Calu3 (cell line): ENCODE results near the gene DPYSL3. TPM values are rescaled to one million over a fixed set of nuclear protein-coding genes. Genes with fewer than 3 reads are reported as not detected.

Experiments used
- BruUV-seq: library from RNA; stranded (reverse); fragments of 400-500 nt; replicated peaks from 2 replicates; lab custom pipeline; 2021; lab: Mats Ljungman, UMichigan
- CTCF ChIA-PET: fragments of 300-600 bp; sonication (Branson Sonifier 250); formaldehyde crosslinking; loops from one replicate; lab custom pipeline; 2022; ENCODE audit warnings: antibody characterized with exemption; lab: Charles Lee
- DNase-seq: peaks from one replicate; pipeline ENCODE4 v3.0.0; 2022
- H3K27ac Mint-ChIP-seq: one replicate; pipeline ENCODE4 v1.8.0; 2022; ENCODE audit warnings: mixed read lengths; ENCODE audit not compliant: unreplicated experiment
- H3K27me3 Mint-ChIP-seq: one replicate; pipeline ENCODE4 v1.8.0; 2022; ENCODE audit warnings: mixed read lengths; ENCODE audit not compliant: unreplicated experiment
- H3K36me3 Mint-ChIP-seq: one replicate; pipeline ENCODE4 v1.8.0; 2022; ENCODE audit warnings: mild to moderate bottlenecking, moderate library complexity, mixed read lengths; ENCODE audit not compliant: insufficient read depth, unreplicated experiment
- H3K4me1 Mint-ChIP-seq: one replicate; pipeline ENCODE4 v1.8.0; 2022; ENCODE audit warnings: mild to moderate bottlenecking, low read depth, mixed read lengths; ENCODE audit not compliant: unreplicated experiment
- H3K4me3 Mint-ChIP-seq: one replicate; pipeline ENCODE4 v1.8.0; 2022; ENCODE audit warnings: mild to moderate bottlenecking, low read depth, moderate library complexity, mixed read lengths; ENCODE audit not compliant: unreplicated experiment
- H3K9me3 Mint-ChIP-seq: one replicate; pipeline ENCODE4 v1.8.0; 2022; ENCODE audit warnings: low read depth, mixed read lengths; ENCODE audit not compliant: unreplicated experiment
- CTCF ChIP-seq: fragments of 200-600 bp; IDR thresholded peaks from one replicate; pipeline ENCODE4 v1.8.0; 2022; ENCODE audit warnings: antibody characterized with exemption; ENCODE audit not compliant: unreplicated experiment
- intact Hi-C: fragments of 100-400 bp; cut with micrococcal nuclease; formaldehyde crosslinking; loops from one replicate; pipeline ENCODE4 v1.10.0; 2022; ENCODE audit not compliant: unreplicated experiment
- total RNA-seq: library from RNA; stranded (reverse); gene quantifications from 2 replicates; pipeline ENCODE4 v1.2.3, GENCODE V29; 2022

DPYSL3 gene
- total RNA-seq, 1 experiment from 2014 or later, result 26.6 TPM

GRCh38 chr5:147387109-147387508, 122.8 kb downstream of the DPYSL3 start:
- intact Hi-C loops, result no loop called here
- TF ChIP-seq CTCF, result no peak
- Mint-ChIP-seq H3K27ac (no peak overlapping the region), H3K36me3 (peaks cover 5% of the 10 kb centered on the region), H3K27me3 (no peaks in the 10 kb centered on the region), H3K4me1 (no peaks in the 10 kb centered on the region), H3K4me3 (no peak overlapping the region), H3K9me3 (no peaks in the 10 kb centered on the region)
- BruUV-seq, result no TSS peak
- no peak for DNase-seq
- CTCF ChIA-PET, result interaction anchor here (1.5 kb wide), 1 partner anchor 11 kb away, joined by 4 read pairs; no protein-coding TSS in a partner anchor

- Mint-ChIP-seq H3K27me3 (no peaks in the 10 kb centered on the region), H3K36me3 (peaks cover 5% of the 10 kb centered on the region), H3K27ac (no peak overlapping the region), H3K4me1 (no peaks in the 10 kb centered on the region), H3K9me3 (peaks cover 2% of the 10 kb centered on the region), H3K4me3 (no peak overlapping the region)
- intact Hi-C loops, result no loop called here
- CTCF ChIA-PET, result no interaction called here
- no peak for TF ChIP-seq CTCF
- BruUV-seq, result no TSS peak
- DNase-seq, result no peak
Observed at GRCh38 chr5:147384346-147385193, 125.3 kb downstream of the DPYSL3 start.

- no peak for TF ChIP-seq CTCF
Observed at GRCh38 chr5:147382776-147383175, 127.1 kb downstream of the DPYSL3 start.

GRCh38 chr5:147381555-147381954, 128.3 kb downstream of the DPYSL3 start:
- peaks cover 2% of the 10 kb centered on the region for H3K9me3 Mint-ChIP-seq
- H3K4me1 Mint-ChIP-seq, result peaks cover 10% of the 10 kb centered on the region
- intact Hi-C loops, result no loop called here
- H3K27ac Mint-ChIP-seq, result no peak overlapping the region
- no peak for DNase-seq
- CTCF ChIA-PET, result no interaction called here
- BruUV-seq, result no TSS peak
- no peak for TF ChIP-seq CTCF
- H3K27me3 Mint-ChIP-seq, result no peaks in the 10 kb centered on the region
- H3K4me3 Mint-ChIP-seq, result no peak overlapping the region
- H3K36me3 Mint-ChIP-seq, result no peaks in the 10 kb centered on the region

More at GRCh38 chr5:147382776-147383175, 127.1 kb downstream of the DPYSL3 start:
- H3K36me3 Mint-ChIP-seq, result no peaks in the 10 kb centered on the region
- H3K9me3 Mint-ChIP-seq, result peaks cover 2% of the 10 kb centered on the region
- H3K4me3 Mint-ChIP-seq, result no peak overlapping the region
- no peak overlapping the region for H3K27ac Mint-ChIP-seq
- CTCF ChIA-PET, result interaction anchor here (0.9 kb wide), 1 partner anchor 9 kb away, joined by 4 read pairs; no protein-coding TSS in a partner anchor
- no peaks in the 10 kb centered on the region for H3K27me3 Mint-ChIP-seq
- no peaks in the 10 kb centered on the region for H3K4me1 Mint-ChIP-seq
- DNase-seq, result no peak
- no TSS peak for BruUV-seq
- intact Hi-C loops, result no loop called here
